Measurements from ENCODE around the gene CASQ1. TPM values are rescaled to one million over a fixed set of nuclear protein-coding genes. Genes with fewer than 3 reads are reported as not detected.
A peak's percentile ranks its signal among the peaks of the same experiment; 100 is the strongest.

Gene CASQ1
- total and polyA plus RNA-seq, 2 of the 13 experiments (the other 11 are each of a cell fraction or from before 2014, with no cell fraction given) = 0.09 to 0.20 TPM

DNA sequence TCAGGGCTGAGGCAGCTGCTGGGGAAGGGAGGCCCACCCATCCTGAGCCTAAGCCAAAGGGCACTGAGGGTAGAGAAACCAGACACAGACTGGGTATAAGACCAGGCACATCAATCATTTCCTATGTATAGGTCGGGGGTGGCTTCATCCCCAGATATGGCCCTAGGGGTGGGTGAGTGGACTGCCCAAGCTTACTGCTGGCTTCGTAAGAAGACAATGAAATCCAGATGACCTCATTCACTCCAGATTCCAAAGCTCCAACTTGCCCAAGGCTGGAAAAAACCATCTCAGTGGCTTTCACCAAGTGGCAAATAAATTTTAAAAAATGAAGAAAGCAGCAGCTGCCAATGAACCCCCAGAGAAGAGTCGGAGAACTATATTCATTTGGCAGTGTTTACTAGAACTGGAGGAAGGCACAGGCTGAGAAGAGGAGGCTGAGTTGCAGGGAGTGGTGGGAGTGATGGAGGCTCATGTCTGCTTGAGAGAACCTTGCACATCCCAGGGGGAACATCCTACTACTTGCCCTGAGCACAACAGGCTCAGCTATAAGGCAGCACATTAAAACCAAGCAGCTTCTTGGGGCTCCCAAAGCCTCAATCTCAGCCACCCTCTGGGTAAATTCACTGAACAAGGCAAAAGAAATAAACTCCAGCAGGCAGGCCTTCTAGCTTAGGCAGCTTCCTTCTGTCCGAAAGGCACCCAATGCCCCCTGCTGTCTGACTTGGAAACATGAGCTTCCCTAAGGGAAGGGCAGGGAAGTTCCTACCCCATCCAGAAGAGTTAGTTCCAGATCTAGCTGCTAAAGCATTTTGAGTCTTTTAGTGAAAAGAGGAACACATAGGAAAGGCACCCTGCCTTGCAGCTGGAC is 28.9 kb downstream of the CASQ1 start:
- POLR2A ChIA-PET = interaction anchor here (0.9 to 1.2 kb wide), 2 partner anchors 26 to 118 kb away, joined by 3 to 4 read pairs; no protein-coding TSS in a partner anchor
- CTCF ChIA-PET (ENCODE audit: low intra/inter-chr PET ratio, low total read pairs) = interaction anchor here (0.6 to 1.7 kb wide), 3 partner anchors 23 to 118 kb away, joined by 3 to 13 read pairs (median 12); no protein-coding TSS in a partner anchor
- no TSS peak for BruUV-seq (replicated peaks)
- no peak overlapping the region for H3K4me2 ChIP-seq (ENCODE audit: low read depth, low read length)
- peaks cover 47 to 79% of the 10 kb centered on the region in 2 experiments for H3K36me3 ChIP-seq (replicated peaks in 1 of 2; ENCODE audit: control insufficient read depth in 1 of 2, insufficient read depth in 2 of 2, low read length in 2 of 2)
- H2AFZ ChIP-seq (ENCODE audit: low read length) = no peak overlapping the region
- TF ChIP-seq MAFG (CRISPR knock-in tag; IDR thresholded peaks at IDR 0.05) (no peak), EP300 (IDR thresholded peaks at IDR 0.05; ENCODE audit: low read depth in 2 of 2, low read length in 2 of 2) (no peak), EP300 (CRISPR knock-in tag; IDR thresholded peaks at IDR 0.05; ENCODE audit: borderline replicate concordance) (no peak), CTCF (CRISPR knock-in tag; IDR thresholded peaks at IDR 0.05) (peak; percentile 72), RAD21 (CRISPR knock-in tag; IDR thresholded peaks at IDR 0.05) (0 out of 2 replicates have a peak, but pooled peaks have one; percentile 52), ZNF441 (CRISPR knock-in tag; IDR thresholded peaks at IDR 0.05; ENCODE audit: borderline replicate concordance) (no peak), STAG1 (CRISPR knock-in tag; IDR thresholded peaks at IDR 0.05) (peak; percentile 67), ELF3 (CRISPR knock-in tag; IDR thresholded peaks at IDR 0.05) (no peak), SMC3 (IDR thresholded peaks at IDR 0.05; ENCODE audit: low read length) (peak; percentile 73)
- TF ChIP-seq, protein P1, sequence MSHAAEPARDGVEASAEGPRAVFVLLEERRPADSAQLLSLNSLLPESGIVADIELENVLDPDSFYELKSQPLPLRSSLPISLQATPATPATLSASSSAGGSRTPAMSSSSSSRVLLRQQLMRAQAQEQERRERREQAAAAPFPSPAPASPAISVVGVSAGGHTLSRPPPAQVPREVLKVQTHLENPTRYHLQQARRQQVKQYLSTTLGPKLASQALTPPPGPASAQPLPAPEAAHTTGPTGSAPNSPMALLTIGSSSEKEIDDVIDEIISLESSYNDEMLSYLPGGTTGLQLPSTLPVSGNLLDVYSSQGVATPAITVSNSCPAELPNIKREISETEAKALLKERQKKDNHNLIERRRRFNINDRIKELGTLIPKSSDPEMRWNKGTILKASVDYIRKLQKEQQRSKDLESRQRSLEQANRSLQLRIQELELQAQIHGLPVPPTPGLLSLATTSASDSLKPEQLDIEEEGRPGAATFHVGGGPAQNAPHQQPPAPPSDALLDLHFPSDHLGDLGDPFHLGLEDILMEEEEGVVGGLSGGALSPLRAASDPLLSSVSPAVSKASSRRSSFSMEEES (CRISPR knock-in tag; IDR thresholded peaks at IDR 0.05) = no peak
- no peaks in the 10 kb centered on the region for H3K27me3 ChIP-seq (ENCODE audit: control insufficient read depth in 1 of 2, insufficient read depth in 2 of 2, low read length in 2 of 2)
- no peaks in the 10 kb centered on the region for H3K79me2 ChIP-seq (ENCODE audit: insufficient read depth, low read length)
- peak; percentile 86 for ATAC-seq
- FAIRE-seq = peak; percentile 28
- peak; percentile 45 for DNase-seq (ENCODE audit: low spot score)
- H3K4me1 ChIP-seq (ENCODE audit: insufficient read depth, low read length) = peaks cover 16% of the 10 kb centered on the region
- intact Hi-C loops (cut with micrococcal nuclease; ENCODE audit: unreplicated experiment) = loop anchor here (1.0 to 5.0 kb wide), 2 partner anchors 26 to 33 kb away; no protein-coding TSS in a partner anchor
- no peak overlapping the region for H3K27ac ChIP-seq (ENCODE audit: extremely low read length, insufficient read depth, low read length)
- H4K20me1 ChIP-seq (ENCODE audit: insufficient read depth, low read length) = no peaks in the 10 kb centered on the region; the same call in 1 of the 2 replicates
- no peak overlapping the region for H3K4me3 ChIP-seq (replicated peaks in 1 of 3; ENCODE audit: insufficient read depth in 1 of 3, low read depth in 2 of 3, low read length in 3 of 3)
- H3K9ac ChIP-seq (ENCODE audit: insufficient read depth, low read depth, low read length) = no peak overlapping the region
- 86% methylated on average over 4 of the region's 4 CpGs for WGBS (ENCODE audit: low lambda C conversion rate)
- no peaks in the 10 kb centered on the region for H3K9me3 ChIP-seq (ENCODE audit: low read length)
- in situ Hi-C loops (cut with HindIII; ENCODE audit: extremely low pct_ligation_motif_present, low pct_unique_long_range_greater_than_20kb) = loop anchor here (10.0 kb wide), 1 partner anchor 114 kb away; no protein-coding TSS in a partner anchor

Measured in HepG2 (cell line).